ENCODE measurements around the gene GSTT2.
"Not testable (repeated sequence)": the region's sequence is repeated elsewhere in the genome, so short reads cannot be mapped to it uniquely, and the experiment has no call there.

Gene GSTT2

DNA sequence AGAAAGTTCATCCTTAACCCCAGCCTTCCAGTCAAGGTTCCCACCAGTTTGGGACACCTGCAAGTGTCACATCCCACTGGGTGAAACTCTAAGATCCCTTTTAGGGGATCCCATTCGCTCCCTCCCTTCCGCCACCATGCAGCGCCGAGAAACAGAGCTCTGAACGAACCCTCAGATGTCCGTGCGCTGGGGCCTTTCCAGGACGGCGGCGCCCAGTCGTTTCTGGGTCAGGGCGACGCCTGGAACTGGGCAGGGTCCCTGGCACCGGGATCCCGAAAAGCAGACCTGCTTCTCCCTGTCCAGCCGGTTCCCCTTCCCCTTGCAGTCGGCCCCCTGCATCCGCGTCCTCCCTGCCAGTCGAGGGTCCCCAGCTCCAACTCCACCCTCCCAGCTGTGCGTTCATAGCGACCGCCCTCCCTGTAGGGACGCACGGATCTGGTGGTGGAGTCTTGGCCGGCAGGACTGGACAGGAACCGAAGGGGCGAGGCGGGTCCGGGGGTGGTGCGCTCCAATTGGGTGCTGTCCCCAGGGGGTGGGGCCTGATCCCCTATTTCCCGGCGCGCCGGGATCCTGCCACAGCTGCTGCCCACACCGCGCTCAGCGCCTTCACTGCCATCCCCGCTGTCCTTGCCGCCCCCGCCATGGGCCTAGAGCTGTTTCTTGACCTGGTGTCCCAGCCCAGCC is at the start of gene GSTT2:
GSTT2 (plus strand) TSS at position 578 of the 684 bp plus-strand sequence.
- in situ Hi-C loops (cut with HindIII; ENCODE audit: low sequenced_read_pairs); H3K4me3 ChIP-seq (ENCODE audit: low read depth, low read length); DNase-seq (ENCODE audit: low read depth): not testable (repeated sequence)

DNA sequence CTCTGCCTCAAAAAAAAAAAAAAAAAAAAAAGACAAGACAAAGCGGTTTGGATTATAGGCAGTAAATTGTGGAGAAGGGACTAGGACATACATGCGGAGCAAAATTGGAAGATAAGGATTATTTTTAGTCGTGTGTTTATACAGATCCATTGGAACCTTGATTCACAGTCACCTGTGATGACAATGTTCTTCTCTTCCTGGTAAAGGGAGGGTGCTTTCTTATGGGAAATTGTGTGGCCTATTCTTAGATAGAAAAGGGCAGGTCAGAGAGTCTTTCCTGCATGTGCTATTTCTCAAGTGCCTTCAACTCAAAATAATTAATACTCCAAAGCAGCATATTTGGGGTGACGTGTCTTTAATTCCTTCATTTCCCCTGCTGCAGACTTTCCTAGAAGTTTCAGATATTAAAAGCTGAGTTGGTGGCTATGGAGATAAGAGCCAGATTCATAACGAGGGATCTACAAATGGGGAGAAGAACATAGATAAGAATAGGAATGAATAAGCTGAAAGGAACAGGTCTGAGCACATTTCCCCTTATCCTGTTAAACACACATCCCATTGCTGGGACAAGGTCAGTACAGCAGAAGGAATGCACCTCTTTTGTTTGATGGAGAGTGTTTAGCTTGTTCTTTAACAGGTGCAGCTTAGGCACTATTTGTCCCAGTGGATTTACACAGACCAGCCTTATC is 41.5 kb upstream of the GSTT2 start:
- no peak overlapping the region for H3K4me3 ChIP-seq (ENCODE audit: low read depth, low read length)
- TF ChIP-seq, protein P1, sequence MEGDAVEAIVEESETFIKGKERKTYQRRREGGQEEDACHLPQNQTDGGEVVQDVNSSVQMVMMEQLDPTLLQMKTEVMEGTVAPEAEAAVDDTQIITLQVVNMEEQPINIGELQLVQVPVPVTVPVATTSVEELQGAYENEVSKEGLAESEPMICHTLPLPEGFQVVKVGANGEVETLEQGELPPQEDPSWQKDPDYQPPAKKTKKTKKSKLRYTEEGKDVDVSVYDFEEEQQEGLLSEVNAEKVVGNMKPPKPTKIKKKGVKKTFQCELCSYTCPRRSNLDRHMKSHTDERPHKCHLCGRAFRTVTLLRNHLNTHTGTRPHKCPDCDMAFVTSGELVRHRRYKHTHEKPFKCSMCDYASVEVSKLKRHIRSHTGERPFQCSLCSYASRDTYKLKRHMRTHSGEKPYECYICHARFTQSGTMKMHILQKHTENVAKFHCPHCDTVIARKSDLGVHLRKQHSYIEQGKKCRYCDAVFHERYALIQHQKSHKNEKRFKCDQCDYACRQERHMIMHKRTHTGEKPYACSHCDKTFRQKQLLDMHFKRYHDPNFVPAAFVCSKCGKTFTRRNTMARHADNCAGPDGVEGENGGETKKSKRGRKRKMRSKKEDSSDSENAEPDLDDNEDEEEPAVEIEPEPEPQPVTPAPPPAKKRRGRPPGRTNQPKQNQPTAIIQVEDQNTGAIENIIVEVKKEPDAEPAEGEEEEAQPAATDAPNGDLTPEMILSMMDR (IDR thresholded peaks at IDR 0.05; ENCODE audit: low read depth, low read length, missing control alignments) = no peak
- DNase-seq (ENCODE audit: low read depth) = no peak
- in situ Hi-C loops (cut with HindIII; ENCODE audit: low sequenced_read_pairs) = no loop called here

DNA sequence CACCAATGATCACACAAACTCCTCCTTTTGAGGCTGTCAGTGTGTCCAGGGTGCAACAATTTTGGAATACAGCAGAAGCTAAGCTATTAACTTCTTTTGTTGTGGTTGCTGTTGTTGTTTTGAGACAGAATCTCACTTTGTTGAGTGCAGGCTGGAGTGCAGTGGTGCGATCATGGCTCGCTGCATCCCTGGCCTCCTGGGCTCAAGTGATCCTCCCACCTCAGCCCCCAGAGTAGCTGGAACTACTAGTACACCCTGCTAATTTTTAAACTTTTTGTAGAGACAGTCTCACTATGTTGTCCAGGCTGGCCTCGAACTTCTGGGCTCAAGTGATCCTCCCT is 40.9 kb upstream of the GSTT2 start:
- no peak for DNase-seq (ENCODE audit: low read depth)
- in situ Hi-C loops (cut with HindIII; ENCODE audit: low sequenced_read_pairs) = no loop called here
- TF ChIP-seq, protein P1 (IDR thresholded peaks at IDR 0.05; ENCODE audit: low read depth, low read length, missing control alignments) = no peak
- no peak overlapping the region for H3K4me3 ChIP-seq (ENCODE audit: low read depth, low read length)

DNA sequence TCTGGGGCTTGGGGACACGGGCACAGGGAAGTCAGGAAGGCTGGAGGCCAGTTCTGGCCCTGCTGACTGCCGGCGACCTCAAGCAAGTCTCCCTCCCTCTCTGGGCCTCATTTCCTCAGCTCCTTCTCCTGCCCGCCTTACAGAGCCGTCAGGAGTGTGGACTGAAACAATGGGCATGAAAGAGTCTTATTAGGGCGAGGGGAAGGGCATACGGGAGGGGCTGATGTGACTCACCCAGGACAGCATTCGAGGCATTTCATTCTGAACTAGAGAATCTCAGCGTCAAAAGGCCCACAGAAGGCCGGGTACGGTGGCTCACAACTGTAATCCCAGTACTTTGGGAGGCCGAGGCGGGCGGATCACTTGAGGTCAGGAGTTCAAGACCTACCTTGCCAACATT is 39.8 kb upstream of the GSTT2 start:
- in situ Hi-C loops (cut with HindIII; ENCODE audit: low sequenced_read_pairs); DNase-seq (ENCODE audit: low read depth); H3K4me3 ChIP-seq (ENCODE audit: low read depth, low read length): not testable (repeated sequence)

DNA sequence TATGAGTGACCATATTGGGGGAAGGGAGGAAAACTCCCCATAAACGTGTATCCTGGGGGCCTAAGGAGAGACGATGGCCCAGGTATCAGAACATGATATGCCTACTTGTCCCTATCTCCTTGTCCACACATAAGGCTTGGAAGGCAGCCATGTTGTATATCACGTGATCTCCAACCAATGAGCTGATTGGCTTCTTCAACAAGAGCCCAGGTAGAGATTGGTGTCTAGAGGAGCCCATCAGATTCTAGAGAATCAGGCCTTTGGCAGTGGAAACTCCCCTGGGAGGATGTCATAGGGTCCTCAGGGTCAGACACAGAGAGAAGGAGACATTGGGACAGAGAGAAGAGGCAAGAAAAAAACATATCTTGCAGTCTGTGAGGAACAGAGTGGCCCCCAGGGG is 32.5 kb upstream of the GSTT2 start:
- DNase-seq (ENCODE audit: low read depth); in situ Hi-C loops (cut with HindIII; ENCODE audit: low sequenced_read_pairs); H3K4me3 ChIP-seq (ENCODE audit: low read depth, low read length): not testable (repeated sequence)

DNA sequence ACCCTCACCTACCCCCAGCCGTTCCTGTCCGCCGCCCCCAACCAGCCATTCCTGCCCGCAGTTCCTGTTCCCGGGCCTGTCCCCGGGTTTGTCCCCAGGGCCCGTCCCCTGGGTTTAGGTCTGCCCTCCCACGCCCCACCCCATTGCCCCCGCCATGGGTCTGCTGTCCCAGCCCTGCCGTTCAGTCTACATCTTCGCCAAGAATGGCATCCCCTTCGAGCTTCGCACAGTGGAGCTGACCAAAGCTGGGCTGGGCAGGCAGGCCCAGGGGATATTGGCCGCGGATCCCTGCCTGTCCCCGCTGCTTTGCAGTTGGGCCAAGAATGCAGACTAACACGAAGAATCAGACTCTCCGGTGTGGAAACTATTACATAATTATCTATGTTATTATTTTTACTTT is 30.2 kb upstream of the GSTT2 start:
- DNase-seq (ENCODE audit: low read depth); H3K4me3 ChIP-seq (ENCODE audit: low read depth, low read length); in situ Hi-C loops (cut with HindIII; ENCODE audit: low sequenced_read_pairs): not testable (repeated sequence)

DNA sequence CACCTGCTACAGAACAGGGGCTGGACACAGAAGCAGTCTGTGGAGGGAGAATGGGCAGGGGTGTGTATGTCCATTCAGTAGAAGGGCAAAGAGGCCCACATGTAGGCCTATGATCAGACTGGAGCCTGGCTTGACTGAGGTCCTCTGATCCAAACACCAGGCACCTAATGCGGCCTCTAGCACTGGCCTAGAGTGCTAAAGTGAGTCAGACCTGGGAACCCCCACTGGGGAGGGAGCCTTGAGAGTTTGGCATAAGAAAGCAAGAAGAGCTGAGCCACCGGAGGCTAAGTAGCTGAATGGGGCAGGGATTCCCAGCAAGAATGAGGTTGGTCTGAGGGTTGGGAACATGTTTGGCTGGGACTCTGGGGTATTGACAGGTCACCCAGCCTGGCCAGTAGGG is 28.6 kb upstream of the GSTT2 start:
- DNase-seq (ENCODE audit: low read depth); in situ Hi-C loops (cut with HindIII; ENCODE audit: low sequenced_read_pairs); H3K4me3 ChIP-seq (ENCODE audit: low read depth, low read length): not testable (repeated sequence)

DNA sequence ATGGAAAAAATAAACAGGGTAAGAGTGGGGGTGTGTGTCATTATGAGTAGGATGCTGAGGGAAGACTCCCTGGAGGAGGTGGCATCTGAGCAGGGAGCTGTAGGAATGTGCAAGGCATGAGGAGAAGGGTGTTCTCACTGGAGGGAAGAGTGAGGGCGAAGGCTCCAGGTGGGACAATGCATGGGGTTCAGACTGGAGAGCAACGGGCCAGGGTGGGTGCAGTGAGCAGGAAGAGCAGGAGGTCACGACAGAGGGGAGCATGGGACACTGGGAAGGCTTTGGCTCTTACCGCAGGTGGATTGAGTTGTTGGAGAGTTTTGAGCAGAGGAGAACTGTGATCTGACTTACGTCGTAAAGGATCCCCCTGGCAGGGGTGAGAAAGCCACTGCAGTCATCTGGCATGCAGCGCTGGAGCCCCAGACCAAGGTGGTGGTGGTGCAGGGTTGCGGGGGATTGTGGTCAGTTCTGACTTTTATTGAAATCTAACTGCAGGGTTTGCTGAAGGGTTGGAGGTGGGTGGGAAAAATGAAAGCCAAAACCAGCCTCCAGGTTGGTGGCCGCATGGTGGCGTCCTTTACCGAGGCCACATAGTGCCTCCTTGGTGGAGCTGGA is 27.0 kb upstream of the GSTT2 start:
- in situ Hi-C loops (cut with HindIII; ENCODE audit: low sequenced_read_pairs); H3K4me3 ChIP-seq (ENCODE audit: low read depth, low read length); DNase-seq (ENCODE audit: low read depth): not testable (repeated sequence)

DNA sequence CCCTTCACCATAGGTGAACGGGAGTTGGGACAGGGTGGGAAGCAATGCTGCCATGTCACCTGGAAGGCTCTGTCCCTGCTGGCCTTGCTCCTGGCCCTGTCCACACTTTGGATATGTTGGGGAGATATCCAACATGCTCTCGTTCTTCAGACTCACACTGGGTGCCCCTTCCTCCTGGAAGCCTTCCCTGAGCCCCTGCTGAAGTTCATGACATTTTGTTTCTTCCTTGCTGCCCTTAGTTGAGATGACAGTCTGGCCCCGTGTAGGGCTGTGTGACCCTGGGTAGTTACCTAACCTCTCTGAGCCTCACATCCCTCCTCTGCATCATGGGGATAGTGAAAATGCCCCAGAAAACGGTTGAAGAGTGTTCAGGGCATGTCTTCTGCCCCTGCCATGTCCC is 26.4 kb upstream of the GSTT2 start:
- in situ Hi-C loops (cut with HindIII; ENCODE audit: low sequenced_read_pairs); H3K4me3 ChIP-seq (ENCODE audit: low read depth, low read length); DNase-seq (ENCODE audit: low read depth): not testable (repeated sequence)

DNA sequence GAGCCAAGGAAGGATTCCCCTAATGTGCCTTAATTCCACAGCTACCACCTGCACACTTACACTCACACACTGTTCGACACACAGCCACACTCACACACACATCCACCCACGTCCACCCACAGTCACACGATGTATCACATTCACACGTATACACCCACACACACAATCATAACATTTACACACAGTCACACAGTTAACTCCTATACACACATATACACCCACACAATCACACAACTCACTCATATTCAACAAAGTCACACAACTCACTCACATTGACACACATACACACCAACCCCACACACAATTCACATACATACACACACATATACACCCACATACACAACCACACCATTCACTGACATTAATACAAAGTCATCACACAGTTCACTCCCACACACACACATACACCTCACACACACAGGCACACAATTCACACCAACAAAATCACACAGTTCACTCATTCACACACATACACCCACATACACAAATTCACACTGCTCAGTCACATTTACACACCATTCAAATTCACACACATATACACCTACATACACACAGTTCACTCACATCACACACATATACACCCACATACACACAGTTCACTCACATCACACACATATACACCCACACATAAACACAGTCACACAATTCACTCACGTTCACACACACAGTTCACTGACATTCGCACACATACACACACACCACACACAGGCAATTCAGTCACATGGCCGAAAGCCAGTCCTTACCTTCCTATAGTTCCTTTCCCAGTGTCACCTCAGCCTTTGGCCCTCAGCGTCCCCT is 25.5 kb upstream of the GSTT2 start:
- DNase-seq (ENCODE audit: low read depth); in situ Hi-C loops (cut with HindIII; ENCODE audit: low sequenced_read_pairs); H3K4me3 ChIP-seq (ENCODE audit: low read depth, low read length): not testable (repeated sequence)

DNA sequence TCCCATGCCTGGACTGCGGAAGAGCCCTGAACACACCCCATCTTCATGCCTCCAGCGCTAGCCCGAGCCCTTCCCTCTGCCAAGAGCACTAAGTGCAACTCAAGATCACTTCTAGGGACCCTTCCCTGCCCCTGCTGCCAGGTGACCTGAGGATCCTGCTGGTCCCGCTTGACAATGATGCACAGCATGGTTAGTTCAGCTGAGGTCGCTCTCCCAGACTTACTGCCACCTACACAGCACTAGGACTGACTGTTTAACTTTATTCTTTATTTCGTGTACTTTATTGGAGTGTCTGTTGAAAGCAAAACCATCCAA is 25.0 kb upstream of the GSTT2 start:
- in situ Hi-C loops (cut with HindIII; ENCODE audit: low sequenced_read_pairs); DNase-seq (ENCODE audit: low read depth); H3K4me3 ChIP-seq (ENCODE audit: low read depth, low read length): not testable (repeated sequence)

DNA sequence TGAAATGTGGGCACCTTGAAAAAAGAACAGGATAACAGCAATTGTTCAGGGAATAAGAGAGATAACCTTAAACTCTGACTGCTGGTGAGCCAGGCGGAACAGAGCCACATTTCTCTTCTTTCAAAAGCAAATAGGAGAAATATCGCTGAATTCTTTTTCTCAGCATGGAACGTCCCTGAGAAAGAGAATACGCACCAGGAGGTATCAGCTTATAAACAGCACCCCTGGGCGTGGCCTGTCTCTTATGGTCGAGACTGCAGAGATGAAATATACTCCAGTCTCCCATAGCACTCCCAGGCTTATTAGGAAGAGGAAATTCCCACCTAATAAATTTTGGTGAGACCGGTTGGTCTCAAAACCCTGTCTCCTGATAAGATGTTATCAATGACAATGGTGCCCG is 24.0 kb upstream of the GSTT2 start:
- H3K4me3 ChIP-seq (ENCODE audit: low read depth, low read length); in situ Hi-C loops (cut with HindIII; ENCODE audit: low sequenced_read_pairs); DNase-seq (ENCODE audit: low read depth): not testable (repeated sequence)

Data from astrocyte of the cerebellum (primary cell).